Subcutaneous adipose tissue (tissue), 4 donors: ENCODE results near the gene PDSS2. TPM values are rescaled to one million over a fixed set of nuclear protein-coding genes. Genes with fewer than 3 reads are reported as not detected.

Source experiments
- CTCF ChIP-seq: fragments of 450-650 bp; IDR thresholded peaks from one replicate; pipeline ENCODE4 v1.5.1; 2016; ENCODE audit warnings: low read depth, mild to moderate bottlenecking, control low read depth, antibody characterized with exemption, moderate library complexity
- total RNA-seq, 4 donors: library from RNA; depleted of rRNA; stranded (reverse); fragments of >200 nt; gene quantifications; one replicate each; pipeline ENCODE4 v1.1.0, GENCODE V29; 2016

The PDSS2 gene
- total RNA-seq, 4 donors from 2014 or later, result 7.3 to 11.3 (median 8.9) TPM

DNA sequence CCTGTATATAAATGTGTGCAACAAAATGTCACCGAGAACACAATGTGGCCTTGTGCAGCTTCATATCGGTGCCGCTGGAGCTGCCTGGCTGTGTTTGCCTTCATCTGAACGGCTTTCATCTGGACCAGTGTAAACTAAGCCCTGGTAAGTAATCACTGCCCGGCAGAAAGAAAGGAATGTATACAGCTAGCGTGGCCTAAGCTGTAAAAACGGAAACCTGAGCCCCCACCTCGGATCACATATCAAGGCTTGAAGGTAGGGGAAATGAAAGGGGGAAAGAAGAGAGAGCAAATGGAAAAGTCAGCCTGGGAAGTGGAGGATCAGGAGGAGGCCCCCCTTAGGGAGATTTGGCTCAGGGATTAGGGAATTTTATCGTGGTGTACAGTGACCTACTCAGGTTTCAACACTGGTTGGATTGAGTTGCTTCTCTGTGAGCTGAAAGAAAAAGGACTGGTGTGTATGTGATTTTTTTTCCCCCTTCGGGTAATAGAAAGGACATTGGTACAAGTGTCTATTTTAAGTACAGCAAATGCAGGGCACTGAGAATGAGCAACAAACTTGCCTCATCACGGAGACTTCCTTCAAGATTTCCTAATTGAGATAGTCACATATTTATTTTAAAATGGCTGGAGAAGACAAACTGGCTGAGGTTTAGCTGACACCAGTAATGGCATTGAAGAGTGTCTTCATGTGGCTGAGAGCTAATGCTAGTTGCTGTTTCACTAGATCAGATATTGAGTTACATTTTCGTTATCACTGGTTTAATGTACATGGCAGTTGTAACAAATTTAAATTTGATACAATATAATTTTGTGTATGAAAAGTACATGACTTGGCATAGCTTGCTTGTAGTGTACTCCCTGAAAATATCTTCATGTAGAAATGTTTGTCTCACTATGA, 34.0 kb upstream of the PDSS2 start:
- no peak for TF ChIP-seq CTCF

- TF ChIP-seq CTCF, result no peak
Observed at GRCh38 chr6:107491760-107492660, 32.6 kb upstream of the PDSS2 start.

GRCh38 chr6:107491138-107491609, 31.8 kb upstream of the PDSS2 start:
- TF ChIP-seq CTCF, result no peak

DNA sequence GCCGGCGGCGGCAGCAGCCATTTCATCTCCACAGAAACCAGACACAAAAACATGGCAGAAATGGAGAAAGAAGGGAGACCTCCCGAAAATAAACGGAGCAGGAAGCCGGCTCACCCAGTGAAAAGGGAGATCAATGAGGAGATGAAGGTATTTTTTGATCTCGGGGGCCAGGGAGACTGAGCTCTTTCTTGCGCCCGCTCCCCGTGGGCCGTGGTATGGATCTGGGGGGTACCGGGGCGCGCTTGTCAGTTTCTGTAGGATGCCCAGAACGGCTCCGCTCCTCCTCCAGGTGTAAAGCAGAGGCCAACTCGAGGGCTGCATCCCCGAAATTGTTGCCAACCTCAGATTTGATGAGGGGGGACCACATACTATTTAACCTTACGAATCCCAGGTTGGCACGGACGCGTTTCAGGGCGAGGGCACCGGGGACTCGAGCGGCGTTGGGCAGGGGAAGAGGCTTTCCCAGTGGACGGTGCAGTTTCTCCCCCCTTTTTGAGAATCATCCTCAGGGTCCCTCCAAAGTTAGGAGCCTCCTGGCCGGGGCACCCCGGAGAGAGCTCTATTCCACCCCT, 31.3 kb upstream of the PDSS2 start:
- no peak for TF ChIP-seq CTCF

- no peak for TF ChIP-seq CTCF
Observed at GRCh38 chr6:107489636-107490565, 30.5 kb upstream of the PDSS2 start, which contains the start of gene SOBP. TSS of gene SOBP (plus strand) at chr6:107490117. CDS start at chr6:107490617, 500 bp downstream.

GRCh38 chr6:107488875-107489635, 29.7 kb upstream of the PDSS2 start:
- TF ChIP-seq CTCF, result no peak
